ENCODE data around the gene CSF2RB.

The CSF2RB gene

DNA sequence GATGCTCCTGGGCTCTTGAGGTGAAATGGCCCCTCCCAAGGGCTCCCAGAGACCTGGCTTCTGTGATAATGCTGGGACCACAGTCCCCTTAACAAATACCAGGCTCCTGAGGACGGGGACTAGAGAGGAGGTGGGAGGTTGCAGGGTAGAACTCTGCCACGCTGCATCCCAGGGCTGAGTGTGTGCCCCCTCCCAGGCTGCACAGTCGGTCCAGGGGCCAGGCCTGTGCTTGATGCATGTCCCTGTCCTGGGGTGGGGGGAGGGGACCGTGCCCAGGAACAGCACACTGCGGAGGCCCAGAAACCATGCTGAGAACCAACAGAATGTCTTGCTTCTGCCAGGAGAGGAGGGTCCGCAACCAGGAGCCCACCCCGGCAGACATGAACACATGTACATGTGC is 9.3 kb downstream of the CSF2RB start:
- no peak for DNase-seq

DNA sequence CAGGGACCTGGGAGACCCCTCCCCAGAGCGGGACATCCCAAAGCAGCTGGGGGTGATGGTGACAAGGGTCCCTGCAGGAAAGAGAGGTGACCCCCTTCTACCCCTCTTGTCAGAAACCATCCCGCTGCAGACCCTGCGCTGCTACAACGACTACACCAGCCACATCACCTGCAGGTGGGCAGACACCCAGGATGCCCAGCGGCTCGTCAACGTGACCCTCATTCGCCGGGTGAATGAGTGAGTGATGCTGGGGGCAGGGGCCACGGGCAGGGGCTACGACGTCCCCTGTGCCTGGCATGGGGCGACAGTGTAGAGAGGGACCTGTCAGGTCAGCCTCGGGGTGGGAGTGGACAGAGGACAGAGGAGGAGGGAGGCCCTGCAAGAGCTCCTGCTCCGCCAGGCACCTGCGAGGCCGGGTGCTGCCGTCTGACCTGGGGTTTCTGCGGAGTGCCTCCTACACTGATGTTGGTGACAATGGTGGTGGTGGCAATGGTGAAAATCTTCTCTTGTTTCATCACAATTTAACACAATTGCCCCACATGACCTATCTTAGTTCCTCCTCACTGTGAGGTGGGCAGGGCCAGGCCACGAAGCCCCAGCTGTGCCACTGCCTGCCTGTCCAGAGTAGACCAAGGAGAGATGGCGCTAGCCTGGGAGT is 9.8 kb downstream of the CSF2RB start:
- peak; percentile 73 for DNase-seq

DNA sequence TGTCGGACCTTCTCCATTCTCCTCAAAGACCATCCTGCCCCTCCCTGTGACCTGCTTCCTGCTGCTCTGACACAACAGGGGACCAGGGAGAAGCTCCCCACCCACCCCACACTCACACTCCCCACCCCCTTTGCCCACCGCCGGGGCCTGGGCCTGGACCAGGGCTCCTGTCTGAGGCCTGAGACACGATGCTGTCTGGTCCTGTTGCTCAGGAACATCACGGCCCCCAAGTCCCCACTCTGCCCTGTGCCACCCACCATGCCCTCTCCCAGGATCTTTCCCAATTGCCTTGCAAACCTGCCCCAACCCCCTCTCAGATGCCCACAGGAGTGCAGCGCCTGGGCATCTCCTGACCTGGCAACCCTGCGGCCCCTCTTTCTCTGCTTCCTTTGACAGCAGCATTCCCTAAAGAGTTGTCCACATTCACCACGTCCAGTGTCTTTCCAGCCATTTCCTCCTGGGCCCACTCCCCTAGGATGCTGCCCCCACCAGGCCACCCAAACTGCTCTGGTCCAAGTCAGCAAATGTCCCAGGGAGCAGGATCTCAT is 10.8 kb downstream of the CSF2RB start:
- no peak for DNase-seq

DNA sequence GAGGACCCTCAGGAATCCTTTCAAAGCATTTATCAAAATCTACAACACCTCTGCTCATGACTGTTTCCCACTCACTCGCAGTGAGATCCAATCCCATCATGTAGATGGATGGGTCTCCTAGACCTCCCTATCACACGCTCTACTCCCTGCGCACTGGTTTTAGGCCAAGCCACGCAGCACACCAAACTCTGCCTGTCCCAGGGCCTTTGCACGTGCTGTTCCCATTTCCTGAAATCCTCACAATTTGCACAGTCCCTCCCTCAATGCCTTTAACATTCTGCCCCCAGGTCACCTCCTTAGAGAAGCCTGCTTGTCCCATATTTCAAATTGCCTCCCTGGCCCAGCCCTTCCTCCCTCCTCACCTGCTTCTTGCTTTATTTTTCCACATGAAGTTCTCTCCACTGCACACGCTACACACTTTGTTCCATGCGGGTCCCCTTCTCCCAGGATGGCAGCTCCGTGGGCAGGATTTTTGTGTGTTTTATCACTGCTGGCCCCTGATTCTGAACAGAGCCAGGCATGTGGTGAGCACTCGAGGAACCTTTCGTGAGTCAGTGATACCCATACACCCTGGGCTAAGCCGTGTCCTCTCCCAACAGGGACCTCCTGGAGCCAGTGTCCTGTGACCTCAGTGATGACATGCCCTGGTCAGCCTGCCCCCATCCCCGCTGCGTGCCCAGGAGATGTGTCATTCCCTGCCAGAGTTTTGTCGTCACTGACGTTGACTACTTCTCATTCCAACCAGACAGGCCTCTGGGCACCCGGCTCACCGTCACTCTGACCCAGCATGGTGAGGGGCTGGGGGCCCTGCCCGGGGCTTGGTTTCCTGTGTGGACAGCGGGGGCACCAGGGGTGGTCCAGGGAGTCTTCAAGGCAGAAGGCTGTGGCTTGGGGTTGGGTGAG is 12.2 kb downstream of the CSF2RB start:
- no peak for DNase-seq

DNA sequence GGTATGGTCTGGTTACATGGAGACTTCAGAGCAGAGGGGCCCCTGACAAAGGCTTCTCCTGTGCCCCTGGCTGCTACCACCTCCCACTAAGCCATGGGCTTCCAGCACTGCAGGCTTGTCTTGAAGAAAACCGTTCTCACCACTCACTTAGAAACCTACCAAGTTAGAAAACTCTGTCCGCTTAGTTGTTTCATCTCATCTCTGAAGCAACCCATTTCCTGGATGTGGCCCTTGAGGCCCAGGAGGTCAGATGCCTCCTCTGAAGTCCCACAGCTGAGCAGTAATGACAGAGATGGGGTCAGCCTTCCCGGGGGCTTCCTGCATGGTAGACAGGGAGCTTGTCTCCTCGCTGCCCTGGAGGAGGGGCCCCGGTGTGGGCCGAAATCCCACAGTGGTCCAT is 12.9 kb downstream of the CSF2RB start:
- DNase-seq: no peak

DNA sequence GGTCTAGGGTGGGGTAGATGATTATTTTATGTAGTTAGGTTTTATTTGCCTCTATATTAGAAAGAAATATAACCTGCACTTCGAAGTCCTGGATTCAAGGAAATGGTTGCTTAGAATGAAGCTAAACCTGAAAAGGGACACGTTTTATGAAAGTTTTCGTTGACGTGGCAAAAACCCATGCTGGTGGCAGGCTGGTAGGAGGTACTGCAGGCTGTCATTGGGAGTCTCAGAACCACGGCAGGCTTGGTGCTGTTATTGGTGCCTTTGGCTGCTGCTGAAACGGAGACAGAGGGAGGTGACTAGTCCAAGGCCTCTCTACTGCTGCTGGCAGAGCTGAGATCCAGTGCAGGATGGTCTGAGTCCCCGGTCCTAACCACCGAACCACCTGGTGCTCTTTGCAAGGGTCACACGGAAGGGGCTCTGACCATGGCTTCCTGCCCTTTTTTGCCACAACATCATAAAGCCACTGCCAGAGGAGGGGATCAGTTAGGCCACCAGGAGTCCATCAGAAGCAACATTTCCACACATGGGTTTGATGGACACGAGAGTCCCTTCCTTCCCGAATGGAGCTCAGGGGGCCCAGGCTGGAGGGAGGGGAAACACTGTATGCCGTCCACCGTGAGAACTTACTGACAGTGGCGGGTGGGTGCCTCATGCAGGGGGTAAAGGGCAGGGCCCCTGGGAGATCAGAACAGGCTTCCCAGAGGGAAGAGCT is 13.4 kb downstream of the CSF2RB start:
- no peak for DNase-seq

DNA sequence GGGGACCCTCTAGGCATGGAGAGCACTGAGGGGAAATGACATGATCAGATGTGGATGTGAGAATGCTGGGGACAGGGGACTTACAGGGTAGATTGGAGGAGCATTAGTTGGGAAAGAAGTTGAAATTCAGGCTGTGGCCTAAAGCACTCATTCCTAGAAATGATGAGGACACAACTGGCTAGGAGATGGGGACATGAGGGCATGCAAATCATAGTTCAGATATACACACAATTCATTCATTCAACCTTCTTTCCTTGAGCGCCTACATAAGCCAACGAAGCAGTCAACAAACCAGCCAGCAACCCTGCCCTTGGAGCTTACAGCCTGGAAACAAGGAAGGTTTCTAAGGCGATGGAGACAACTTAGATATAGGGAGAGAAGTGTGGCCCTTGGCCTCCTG is 14.2 kb downstream of the CSF2RB start:
- DNase-seq: no peak

DNA sequence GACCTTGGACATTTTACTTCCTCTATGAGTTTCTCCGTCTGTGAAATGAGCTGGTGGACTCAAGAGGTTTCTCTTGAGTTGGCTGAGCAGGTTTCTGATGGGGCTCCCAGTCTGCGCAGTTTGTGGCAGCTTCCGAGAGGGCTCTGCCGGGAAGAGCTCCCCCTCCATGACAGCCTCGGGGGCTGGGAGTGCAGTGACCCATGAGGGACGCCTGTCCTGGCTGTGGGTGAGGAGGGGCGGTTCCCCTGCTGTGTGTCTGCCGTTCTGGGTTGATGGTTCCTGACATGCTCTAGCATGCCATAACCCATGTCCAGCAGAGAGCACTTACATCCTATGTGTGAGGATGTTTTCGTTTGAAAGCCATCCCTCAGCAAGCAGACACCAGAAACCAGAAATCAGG is 14.8 kb downstream of the CSF2RB start:
- DNase-seq: no peak

DNA sequence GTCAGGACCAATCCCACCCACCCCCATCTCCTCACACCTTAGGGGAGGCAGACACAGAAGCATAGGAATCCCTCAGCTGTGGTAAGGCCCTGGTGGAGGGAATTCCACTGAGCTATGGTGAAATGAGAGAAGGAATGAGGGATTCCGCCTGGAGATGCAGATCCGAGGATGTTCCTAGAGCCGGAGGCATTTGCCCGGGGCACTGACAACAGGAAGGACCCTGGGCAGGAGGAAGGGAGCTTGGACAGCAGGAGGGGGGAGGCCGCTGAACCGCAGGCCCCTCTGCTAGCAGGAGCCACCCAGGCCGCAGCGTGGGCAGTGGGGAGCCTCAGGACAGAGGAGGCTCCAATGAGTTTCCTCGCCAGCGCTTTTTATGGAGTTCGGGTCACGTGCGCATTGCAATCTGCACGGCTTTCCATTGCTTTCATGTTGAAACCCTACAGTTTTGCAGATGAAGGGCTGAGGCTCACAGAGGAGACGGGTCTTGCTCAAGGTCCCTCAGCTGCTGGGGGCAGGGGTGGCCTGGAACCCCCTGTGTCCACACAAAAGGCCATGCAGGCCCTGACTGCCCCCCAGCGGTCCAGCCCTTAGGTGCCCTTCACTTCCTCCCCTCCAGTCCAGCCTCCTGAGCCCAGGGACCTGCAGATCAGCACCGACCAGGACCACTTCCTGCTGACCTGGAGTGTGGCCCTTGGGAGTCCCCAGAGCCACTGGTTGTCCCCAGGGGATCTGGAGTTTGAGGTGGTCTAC is 15.5 kb downstream of the CSF2RB start:
- DNase-seq: no peak

DNA sequence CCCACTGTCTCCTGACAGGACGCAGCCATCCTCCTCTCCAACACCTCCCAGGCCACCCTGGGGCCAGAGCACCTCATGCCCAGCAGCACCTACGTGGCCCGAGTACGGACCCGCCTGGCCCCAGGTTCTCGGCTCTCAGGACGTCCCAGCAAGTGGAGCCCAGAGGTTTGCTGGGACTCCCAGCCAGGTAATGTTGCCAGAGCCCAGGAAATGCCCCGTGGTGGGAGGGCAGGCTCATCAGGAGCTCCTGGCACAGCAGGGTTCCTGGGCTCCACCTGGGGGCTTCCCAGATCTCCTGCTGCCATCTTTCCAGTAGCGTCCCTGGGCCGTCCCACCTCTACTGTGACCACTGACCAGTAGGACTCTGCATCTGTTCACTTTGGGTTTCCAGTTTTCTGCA is 16.2 kb downstream of the CSF2RB start:
- no peak for DNase-seq

DNA sequence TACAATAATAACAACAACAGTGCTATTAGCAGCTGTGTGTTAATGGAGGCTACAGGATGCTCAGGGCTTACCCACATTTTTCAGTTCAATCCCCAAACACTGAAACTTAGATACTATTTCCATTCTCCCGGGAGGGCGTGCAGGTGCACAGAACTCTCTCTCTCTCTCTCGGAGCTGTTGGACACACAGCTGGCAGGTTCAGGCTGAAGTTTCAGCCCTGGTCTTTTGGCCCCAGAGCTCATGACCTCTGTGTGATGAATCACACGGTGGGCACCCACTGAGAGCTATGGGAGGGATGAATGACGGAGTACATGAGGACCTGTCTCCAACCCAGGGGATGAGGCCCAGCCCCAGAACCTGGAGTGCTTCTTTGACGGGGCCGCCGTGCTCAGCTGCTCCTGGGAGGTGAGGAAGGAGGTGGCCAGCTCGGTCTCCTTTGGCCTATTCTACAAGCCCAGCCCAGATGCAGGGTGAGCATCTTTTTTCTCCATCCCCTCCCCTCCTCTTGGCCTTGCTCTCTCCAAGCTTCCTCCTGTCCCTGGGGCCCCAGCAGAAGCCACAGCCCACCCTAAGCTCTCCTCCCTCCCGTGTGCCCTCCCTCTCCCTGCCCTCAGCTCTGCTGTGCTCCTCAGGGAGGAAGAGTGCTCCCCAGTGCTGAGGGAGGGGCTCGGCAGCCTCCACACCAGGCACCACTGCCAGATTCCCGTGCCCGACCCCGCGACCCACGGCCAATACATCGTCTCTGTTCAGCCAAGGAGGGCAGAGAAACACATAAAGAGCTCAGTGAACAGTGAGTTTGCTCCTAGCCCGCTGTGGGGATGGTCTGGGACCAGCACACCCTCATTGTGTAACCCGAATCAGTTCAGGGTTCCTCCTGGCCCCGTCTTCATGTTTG is 16.9 kb downstream of the CSF2RB start:
- no peak for DNase-seq

DNA sequence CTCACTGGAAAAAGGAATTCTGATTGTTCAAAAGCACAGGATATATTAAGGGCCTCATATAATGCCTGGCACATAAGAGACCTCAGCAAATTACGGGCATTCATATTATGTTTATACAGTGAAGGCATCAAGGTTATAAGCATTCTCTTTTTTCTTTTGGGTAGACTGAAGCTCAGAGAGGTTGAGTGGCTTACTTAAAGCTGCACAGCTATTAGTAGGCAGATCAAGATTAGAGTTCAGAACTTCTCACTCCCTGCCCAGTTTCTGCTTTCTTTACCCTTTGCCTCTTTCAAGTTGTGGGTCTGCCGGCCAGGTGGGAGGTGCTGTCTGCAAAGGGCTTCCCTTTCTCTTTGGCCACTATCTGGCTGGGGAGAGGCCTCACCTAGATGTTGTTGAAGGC is 18.0 kb downstream of the CSF2RB start:
- no peak for DNase-seq

DNA sequence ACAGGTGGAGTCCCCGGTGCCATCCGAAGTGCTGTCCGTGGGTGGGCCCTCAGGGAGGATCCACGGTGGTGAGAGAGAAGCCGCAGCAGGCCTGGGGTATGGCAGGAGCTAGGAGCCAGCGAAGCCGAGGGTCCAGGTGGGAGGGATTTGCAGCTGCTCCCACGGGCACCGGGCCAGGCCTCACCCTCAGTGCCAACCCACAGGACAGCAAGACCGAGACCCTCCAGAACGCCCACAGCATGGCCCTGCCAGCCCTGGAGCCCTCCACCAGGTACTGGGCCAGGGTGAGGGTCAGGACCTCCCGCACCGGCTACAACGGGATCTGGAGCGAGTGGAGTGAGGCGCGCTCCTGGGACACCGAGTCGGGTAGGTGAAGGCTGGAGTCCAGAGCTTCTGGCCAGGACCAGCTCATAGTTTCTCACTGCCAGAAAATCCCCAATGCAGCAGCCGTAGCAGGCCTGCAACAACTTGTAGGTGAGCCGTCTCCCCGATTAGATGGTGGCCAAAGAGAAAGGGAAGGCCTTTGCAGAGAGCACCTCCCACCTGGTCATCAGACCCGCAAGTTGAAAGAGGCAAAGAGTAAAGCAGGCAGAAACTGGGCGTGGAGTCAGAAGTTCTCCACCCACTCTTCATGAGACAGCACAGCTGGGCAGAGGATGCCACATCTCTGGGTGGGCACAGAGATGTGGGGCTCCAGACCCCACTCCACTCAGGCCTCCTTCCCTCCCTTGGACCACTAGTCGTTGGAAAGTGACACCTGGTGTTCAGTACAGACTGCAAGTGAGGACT is 20.4 kb downstream of the CSF2RB start:
- DNase-seq: no peak

DNA sequence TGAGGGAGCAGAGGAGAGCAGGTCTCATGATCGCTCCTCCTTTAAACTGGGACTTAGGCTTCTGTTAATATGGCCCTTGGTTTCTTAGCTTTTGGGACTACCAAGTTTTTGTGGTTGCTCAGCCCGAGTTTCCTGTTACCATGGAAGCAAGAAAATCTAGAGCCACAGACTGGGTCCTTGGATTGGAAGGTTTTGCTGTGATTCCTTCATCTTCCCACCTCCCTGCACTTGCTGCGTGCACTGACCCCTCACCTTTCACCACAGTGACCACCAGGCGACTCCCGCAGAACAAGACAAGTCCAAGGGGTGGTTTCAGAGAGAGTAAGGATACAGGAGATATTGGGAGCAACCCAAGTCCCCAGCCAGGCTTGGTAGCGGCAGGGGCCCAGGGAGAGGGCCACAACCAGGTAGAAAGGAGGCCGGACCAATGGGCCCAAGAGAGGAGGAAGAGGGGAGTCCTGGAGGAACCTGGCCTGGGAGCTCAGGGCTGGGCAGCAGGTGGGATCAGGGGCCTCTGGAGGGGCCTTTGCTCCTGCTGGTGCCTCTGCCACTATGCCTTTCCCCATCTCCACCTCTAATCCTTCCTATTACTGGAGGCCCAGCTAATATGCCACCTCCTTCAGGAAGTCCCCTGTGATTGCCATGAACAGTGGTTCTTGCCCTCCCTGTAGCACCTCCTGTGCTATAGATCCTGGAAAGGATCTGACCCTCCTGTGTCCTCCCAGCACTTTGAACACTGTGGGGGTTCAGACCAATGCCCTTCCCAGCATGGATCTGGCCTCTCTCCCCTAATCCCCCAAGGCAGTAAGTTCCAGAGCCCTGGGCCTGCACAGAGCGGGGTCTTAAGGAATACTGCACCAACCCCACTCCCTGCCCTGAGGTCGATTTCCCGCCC is 21.2 kb downstream of the CSF2RB start:
- DNase-seq: no peak

DNA sequence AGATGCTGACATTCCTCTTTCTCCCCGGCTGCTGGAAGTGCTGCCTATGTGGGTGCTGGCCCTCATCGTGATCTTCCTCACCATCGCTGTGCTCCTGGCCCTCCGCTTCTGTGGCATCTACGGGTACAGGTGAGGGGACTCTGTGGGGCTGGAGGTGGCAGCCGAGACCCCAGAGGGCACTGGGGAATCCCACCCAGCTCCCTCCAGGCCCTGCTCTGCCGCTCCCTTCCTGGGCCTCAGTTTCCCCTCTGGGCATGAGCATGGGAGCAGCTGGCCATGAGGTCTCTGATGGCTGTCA is 21.8 kb downstream of the CSF2RB start:
- DNase-seq: no peak

DNA sequence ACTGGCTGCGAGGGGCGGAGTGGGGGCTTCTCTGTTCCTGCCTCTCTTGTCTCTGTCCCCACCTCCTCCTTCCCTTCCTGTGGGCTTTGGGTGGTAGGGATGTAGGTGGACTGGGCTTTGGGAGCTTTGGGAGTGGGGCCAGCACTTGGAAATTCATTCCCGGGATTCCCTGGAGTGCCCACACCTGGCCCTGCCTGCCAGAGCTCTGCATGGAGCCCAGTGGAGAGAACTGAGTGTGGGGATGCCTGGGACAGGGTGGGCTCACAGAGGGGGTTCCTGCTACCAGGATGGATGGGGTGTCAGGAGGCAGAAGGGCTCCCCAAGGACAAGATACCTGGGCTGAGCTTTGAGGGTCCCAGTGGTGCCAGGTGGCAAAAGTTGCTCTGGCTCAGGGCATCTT is 22.3 kb downstream of the CSF2RB start:
- no peak for DNase-seq

DNA sequence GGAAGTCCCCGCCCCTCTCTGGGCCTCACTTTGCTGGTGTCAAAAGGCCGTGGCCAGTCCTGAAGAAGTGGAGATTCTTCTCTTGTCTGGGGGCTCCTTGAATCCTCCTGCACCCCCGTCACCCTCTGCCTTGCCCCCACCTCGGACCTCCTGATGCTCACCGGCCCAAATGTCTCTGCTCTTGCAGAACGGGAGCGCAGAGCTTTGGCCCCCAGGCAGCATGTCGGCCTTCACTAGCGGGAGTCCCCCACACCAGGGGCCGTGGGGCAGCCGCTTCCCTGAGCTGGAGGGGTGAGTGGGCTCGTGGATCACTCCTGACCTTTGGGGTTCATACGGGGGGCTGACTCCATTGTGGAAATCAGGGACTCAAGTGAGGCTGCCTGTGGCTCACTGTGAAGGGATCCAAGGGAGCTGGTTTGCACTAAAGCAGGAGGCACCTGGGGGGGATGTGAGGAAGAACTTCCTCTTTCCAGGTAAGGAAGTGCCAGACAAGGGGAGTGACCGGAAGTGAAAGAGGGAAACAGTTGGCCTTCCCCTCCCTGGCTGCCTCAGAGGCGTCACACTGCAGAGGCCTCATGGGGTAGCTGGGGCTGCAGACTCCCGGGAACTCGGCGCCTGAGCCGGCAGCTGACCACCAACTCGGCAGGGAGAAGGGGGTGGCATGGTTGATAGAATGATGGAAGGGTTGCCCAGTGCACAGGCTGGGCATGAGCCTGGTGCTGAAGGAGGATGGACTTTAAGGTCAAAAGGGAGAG is 23.1 kb downstream of the CSF2RB start:
- DNase-seq: no peak

DNA sequence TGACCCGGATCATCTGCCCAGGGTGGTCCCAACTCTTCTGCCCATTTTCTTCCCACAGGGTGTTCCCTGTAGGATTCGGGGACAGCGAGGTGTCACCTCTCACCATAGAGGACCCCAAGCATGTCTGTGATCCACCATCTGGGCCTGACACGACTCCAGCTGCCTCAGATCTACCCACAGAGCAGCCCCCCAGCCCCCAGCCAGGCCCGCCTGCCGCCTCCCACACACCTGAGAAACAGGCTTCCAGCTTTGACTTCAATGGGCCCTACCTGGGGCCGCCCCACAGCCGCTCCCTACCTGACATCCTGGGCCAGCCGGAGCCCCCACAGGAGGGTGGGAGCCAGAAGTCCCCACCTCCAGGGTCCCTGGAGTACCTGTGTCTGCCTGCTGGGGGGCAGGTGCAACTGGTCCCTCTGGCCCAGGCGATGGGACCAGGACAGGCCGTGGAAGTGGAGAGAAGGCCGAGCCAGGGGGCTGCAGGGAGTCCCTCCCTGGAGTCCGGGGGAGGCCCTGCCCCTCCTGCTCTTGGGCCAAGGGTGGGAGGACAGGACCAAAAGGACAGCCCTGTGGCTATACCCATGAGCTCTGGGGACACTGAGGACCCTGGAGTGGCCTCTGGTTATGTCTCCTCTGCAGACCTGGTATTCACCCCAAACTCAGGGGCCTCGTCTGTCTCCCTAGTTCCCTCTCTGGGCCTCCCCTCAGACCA is 24.0 kb downstream of the CSF2RB start:
- no peak for DNase-seq

DNA sequence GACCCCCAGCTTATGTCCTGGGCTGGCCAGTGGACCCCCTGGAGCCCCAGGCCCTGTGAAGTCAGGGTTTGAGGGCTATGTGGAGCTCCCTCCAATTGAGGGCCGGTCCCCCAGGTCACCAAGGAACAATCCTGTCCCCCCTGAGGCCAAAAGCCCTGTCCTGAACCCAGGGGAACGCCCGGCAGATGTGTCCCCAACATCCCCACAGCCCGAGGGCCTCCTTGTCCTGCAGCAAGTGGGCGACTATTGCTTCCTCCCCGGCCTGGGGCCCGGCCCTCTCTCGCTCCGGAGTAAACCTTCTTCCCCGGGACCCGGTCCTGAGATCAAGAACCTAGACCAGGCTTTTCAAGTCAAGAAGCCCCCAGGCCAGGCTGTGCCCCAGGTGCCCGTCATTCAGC is 24.6 kb downstream of the CSF2RB start:
- DNase-seq: no peak

Measured in hematopoietic multipotent progenitor cell treated with erythropoietin and hydrocortisone succinate and interleukin-3 and kit ligand, for 4 days (in vitro differentiated cells).